ENCODE measurements around the gene ALDH7A1.

Gene ALDH7A1

GRCh38 chr5:126615286-126615685, 20.3 kb upstream of the ALDH7A1 start:
- H3K36me3 ChIP-seq: peaks cover 38 to 74% (median 51%) of the 10 kb centered on the region in 3 donors
- no peak for DNase-seq
- no peaks in the 10 kb centered on the region for H3K4me1 ChIP-seq
- no peak for TF ChIP-seq CTCF (IDR thresholded peaks at IDR 0.05)
- H3K27me3 ChIP-seq: no peaks in the 10 kb centered on the region
- intact Hi-C loops (cut with DNase I; ENCODE audit: low total_unique reads): no loop called here
- H3K9me3 ChIP-seq: no peaks in the 10 kb centered on the region
- H3K4me3 ChIP-seq: no peak overlapping the region
- H3K27ac ChIP-seq: no peak overlapping the region

DNA sequence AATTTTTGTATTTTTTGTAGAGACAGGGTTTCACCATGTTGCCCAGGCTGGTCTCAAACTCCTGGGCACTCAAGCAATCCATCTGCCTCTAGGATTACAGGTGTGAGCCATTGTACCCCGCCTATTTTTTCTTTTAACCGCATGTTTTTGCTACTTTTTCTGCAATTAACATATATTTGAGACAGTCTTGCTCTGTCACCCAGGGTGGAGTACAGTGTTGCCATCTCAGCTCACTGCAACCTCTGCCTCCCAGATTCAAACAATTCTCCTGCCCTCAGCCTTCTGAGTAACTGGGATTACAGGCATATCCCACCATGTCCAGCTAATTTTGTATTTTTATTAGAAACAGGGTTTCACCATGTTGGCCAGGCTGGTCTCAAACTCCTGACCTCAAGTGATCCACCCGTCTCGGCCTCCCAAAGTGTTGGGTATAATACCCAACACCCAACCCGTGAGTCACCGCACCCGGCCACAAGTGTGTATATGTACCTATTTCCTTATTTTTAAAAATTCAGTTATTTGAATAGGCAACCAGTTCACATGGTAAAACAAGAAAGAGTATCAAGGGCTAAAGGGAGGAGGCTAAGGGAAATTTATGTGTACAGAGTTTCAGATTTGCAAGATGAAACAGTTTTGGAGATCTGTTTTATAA, 19.0 kb upstream of the ALDH7A1 start:
- H3K4me3 ChIP-seq: no peak overlapping the region
- H3K4me1 ChIP-seq: no peaks in the 10 kb centered on the region
- H3K27ac ChIP-seq: no peak overlapping the region
- intact Hi-C loops (cut with DNase I; ENCODE audit: low total_unique reads): no loop called here
- no peak for TF ChIP-seq CTCF (IDR thresholded peaks at IDR 0.05)
- no peaks in the 10 kb centered on the region for H3K27me3 ChIP-seq
- peaks cover 36 to 74% (median 48%) of the 10 kb centered on the region in 3 donors for H3K36me3 ChIP-seq
- no peak for DNase-seq
- H3K9me3 ChIP-seq: no peaks in the 10 kb centered on the region

- Histone ChIP-seq H3K27ac (no peak overlapping the region), H3K36me3 (peaks cover 41 to 76% (median 44%) of the 10 kb centered on the region in 3 donors), H3K27me3 (no peaks in the 10 kb centered on the region), H3K9me3 (no peaks in the 10 kb centered on the region), H3K4me1 (peaks cover 0 to 19% (median 4%) of the 10 kb centered on the region in 4 donors), H3K4me3 (no peak overlapping the region)
- no peak for DNase-seq
- intact Hi-C loops (cut with DNase I; ENCODE audit: low total_unique reads): no loop called here
- TF ChIP-seq CTCF (IDR thresholded peaks at IDR 0.05): no peak
These were observed 15.6 kb upstream of the ALDH7A1 start for GRCh38 chr5:126610616-126611015.

DNA sequence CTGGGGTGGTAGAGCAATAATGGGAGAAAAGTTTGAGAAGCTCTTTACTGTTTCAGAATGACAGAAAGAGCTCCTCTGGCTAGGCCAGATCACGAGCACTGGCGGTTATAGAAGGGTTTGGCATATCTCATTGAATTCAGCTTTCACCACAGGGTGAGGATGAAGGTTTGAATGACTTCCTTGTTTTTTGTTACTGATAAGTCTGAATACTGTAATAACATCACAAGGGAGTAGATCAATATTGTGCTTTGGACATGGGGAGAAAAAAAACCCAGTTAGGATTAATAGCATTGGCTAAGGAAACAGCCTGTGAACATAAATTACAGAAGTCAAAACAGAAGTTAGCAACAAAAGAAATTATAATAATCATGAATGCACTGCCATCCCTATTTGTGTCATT, 15.1 kb upstream of the ALDH7A1 start:
- DNase-seq: no peak
- Histone ChIP-seq H3K4me3 (no peak overlapping the region), H3K9me3 (no peaks in the 10 kb centered on the region), H3K36me3 (peaks cover 44 to 80% (median 45%) of the 10 kb centered on the region in 3 donors), H3K4me1 (peaks cover 0 to 24% (median 6%) of the 10 kb centered on the region in 4 donors), H3K27ac (no peak overlapping the region), H3K27me3 (no peaks in the 10 kb centered on the region)
- TF ChIP-seq CTCF (IDR thresholded peaks at IDR 0.05): no peak
- intact Hi-C loops (cut with DNase I; ENCODE audit: low total_unique reads): no loop called here

DNA sequence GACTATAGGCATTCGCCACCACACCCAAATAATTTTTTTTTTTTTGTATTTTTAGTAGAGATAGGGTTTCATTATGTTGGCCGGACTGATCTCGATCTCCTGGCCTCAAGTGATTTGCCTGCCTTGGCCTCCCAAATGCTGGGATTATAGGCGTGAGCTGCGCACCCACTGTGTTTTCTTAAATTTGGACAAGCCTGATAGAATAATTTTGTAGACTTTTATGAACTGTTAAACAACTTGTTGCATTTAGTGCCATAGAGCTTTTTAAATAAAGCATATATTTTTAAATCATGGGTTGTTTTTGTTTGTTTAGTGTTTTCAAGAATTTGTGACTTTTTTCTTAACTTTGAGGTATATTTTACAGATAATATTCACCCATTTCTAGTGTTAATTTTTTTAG, 10.5 kb upstream of the ALDH7A1 start:
- Histone ChIP-seq H3K27me3 (no peaks in the 10 kb centered on the region), H3K4me3 (no peak overlapping the region), H3K9me3 (no peaks in the 10 kb centered on the region), H3K4me1 (peaks cover 0 to 59% (median 27%) of the 10 kb centered on the region in 4 donors), H3K36me3 (peaks cover 30 to 61% (median 54%) of the 10 kb centered on the region in 3 donors), H3K27ac (no peak overlapping the region)
- TF ChIP-seq CTCF (IDR thresholded peaks at IDR 0.05): no peak
- intact Hi-C loops (cut with DNase I; ENCODE audit: low total_unique reads): no loop called here
- no peak for DNase-seq

Data from tibial artery (tissue), 4 donors.